GM12878 (cell line): ENCODE measurements around the gene AGTPBP1. TPM values are rescaled to one million over a fixed set of nuclear protein-coding genes. Genes with fewer than 3 reads are reported as not detected.

Source experiments
- ATAC-seq: fragments of 200-7000 bp; cut with Tn5 transposase; 3 replicates; pipeline ENCODE4 v1.9.1; 2020; ENCODE audit warnings: mild to moderate bottlenecking, moderate library complexity
- BruUV-seq: library from RNA; stranded (reverse); fragments of 400-500 nt; replicated peaks from 2 replicates; lab custom pipeline; 2021; lab: Mats Ljungman, UMichigan
- CTCF ChIA-PET: fragments of 300-600 bp; sonication (Branson Sonifier 250); formaldehyde crosslinking; extraction: SDS; loops from one replicate; lab custom pipeline; 2021; ENCODE audit warnings: inconsistent platforms; lab: Yijun Ruan, JAX
- POLR2A ChIA-PET: fragments of 350-600 bp; formaldehyde crosslinking; extraction: SDS; loops from one replicate; lab custom pipeline; 2021; ENCODE audit warnings: inconsistent platforms; lab: Charles Lee
- RAD21 ChIA-PET: fragments of 300-600 bp; sonication (Branson Sonifier 250); formaldehyde crosslinking; loops from one replicate; lab custom pipeline; 2023; ENCODE audit warnings: antibody characterized with exemption; ENCODE audit not compliant: unreplicated experiment; lab: Charles Lee
- SMC1A ChIA-PET: fragments of 300-600 bp; sonication (Branson Sonifier 250); formaldehyde crosslinking; loops from one replicate; lab custom pipeline; 2023; ENCODE audit not compliant: unreplicated experiment, uncharacterized antibody; lab: Charles Lee
- DNase-seq: peaks from one replicate; pipeline ENCODE4 v3.0.0-alpha.2; 2011; ENCODE audit warnings: low read depth, low spot score
- FAIRE-seq: peaks from 3 replicates; lab custom pipeline; 2011; peaks lifted over from hg19 to GRCh38; lab: Jason Lieb, UNC
- H2AFZ ChIP-seq: 2 replicates; pipeline ENCODE4 v1.6.0; 2011; ENCODE audit warnings: low read depth, low read length, control low read depth; ENCODE audit not compliant: control insufficient read depth
- H3K27ac ChIP-seq: 2 replicates; pipeline ENCODE4 v1.5.1; 2011; ENCODE audit warnings: control low read depth; ENCODE audit not compliant: control insufficient read depth, insufficient read depth
- H3K27me3 ChIP-seq, 2 experiments: replicated peaks in 1 of 2; 2 replicates each; pipeline versions ENCODE4 v1.6.0 to v1.6.1; 2011; ENCODE audit warnings: low read length in 1 of 2; ENCODE audit not compliant: control insufficient read depth in 2 of 2, insufficient read depth in 2 of 2
- H3K36me3 ChIP-seq, 2 experiments: 2 replicates each; pipeline ENCODE4 v1.5.1; 2011; ENCODE audit warnings: low read length in 1 of 2; ENCODE audit not compliant: control insufficient read depth in 2 of 2, insufficient read depth in 2 of 2
- H3K4me1 ChIP-seq: 2 replicates; pipeline ENCODE4 v1.6.1; 2011; ENCODE audit warnings: mild to moderate bottlenecking, low read length, moderate library complexity, mixed read lengths; ENCODE audit not compliant: control insufficient read depth, insufficient read depth
- H3K4me2 ChIP-seq: 2 replicates; pipeline ENCODE4 v1.6.0; 2011; ENCODE audit warnings: control low read depth; ENCODE audit not compliant: control insufficient read depth, insufficient read depth
- H3K4me3 ChIP-seq: fragments of 200-600 bp; sonication (generic); 2 replicates; pipeline ENCODE4 v1.5.1; 2016
- H3K79me2 ChIP-seq: 2 replicates; pipeline ENCODE4 v1.6.0; 2011; ENCODE audit warnings: low read length; ENCODE audit not compliant: control insufficient read depth, insufficient read depth
- H3K9ac ChIP-seq: 2 replicates; pipeline ENCODE4 v1.8.0; 2011; ENCODE audit warnings: low read length, control low read depth, mixed read lengths; ENCODE audit not compliant: control insufficient read depth, insufficient read depth
- H3K9me3 ChIP-seq: replicated peaks from 3 replicates; pipeline ENCODE4 v1.5.1; 2011; ENCODE audit warnings: mild to moderate bottlenecking, low read length; ENCODE audit not compliant: control insufficient read depth, insufficient read depth
- H4K20me1 ChIP-seq: 2 replicates; pipeline ENCODE4 v1.6.0; 2011; ENCODE audit not compliant: control insufficient read depth, insufficient read depth
- CREM ChIP-seq: IDR thresholded peaks from 2 replicates; pipeline ENCODE4 v1.6.1; 2014; ENCODE audit warnings: antibody characterized with exemption, low read depth
- EED ChIP-seq: sonication (generic); IDR thresholded peaks from 2 replicates; pipeline ENCODE4 v1.6.1; 2016; ENCODE audit warnings: antibody characterized with exemption, low read depth
- EGR1 ChIP-seq, 2 experiments: IDR thresholded peaks; 1 replicate in 1 of 2; 2 replicates in 1 of 2; pipeline ENCODE4 v1.6.1; 2011 to 2012; ENCODE audit warnings: low read depth in 2 of 2, low read length in 2 of 2, borderline replicate concordance in 1 of 2, mild to moderate bottlenecking in 1 of 2, moderate library complexity in 1 of 2
- ESRRA ChIP-seq: IDR thresholded peaks from 2 replicates; pipeline ENCODE4 v1.6.1; 2012; ENCODE audit warnings: mild to moderate bottlenecking, low read length, improper control_type of control experiment
- FOXK2 ChIP-seq: fragments of 450-650 bp; IDR thresholded peaks from 2 replicates; pipeline ENCODE4 v1.6.1; 2017; ENCODE audit warnings: mild to moderate bottlenecking, moderate library complexity
- GABPA ChIP-seq: IDR thresholded peaks from 2 replicates; pipeline ENCODE4 v1.6.1; 2014; ENCODE audit warnings: antibody characterized with exemption, low read depth, mild to moderate bottlenecking, inconsistent platforms
- IKZF1 ChIP-seq: fragments of 450-650 bp; conservative IDR thresholded peaks from 2 replicates; pipeline ENCODE4 v1.6.1; 2017; ENCODE audit warnings: antibody characterized with exemption, mild to moderate bottlenecking
- JUNB ChIP-seq: IDR thresholded peaks from 2 replicates; pipeline ENCODE4 v1.6.1; 2016; ENCODE audit warnings: antibody characterized with exemption, mild to moderate bottlenecking
- KLF5 ChIP-seq: fragments of 450-650 bp; IDR thresholded peaks from 2 replicates; pipeline ENCODE4 v1.6.1; 2014; ENCODE audit warnings: mild to moderate bottlenecking; ENCODE audit not compliant: partially characterized antibody
- MTA2 ChIP-seq: fragments of 450-650 bp; IDR thresholded peaks from 2 replicates; pipeline ENCODE4 v1.6.1; 2016; ENCODE audit warnings: low read depth, mild to moderate bottlenecking, moderate library complexity
- MTA3 ChIP-seq: IDR thresholded peaks from 2 replicates; pipeline ENCODE4 v1.6.1; 2012; ENCODE audit warnings: low read length, inconsistent platforms, borderline replicate concordance
- NFIC ChIP-seq: IDR thresholded peaks from 2 replicates; pipeline ENCODE4 v1.6.1; 2012; ENCODE audit warnings: low read depth, mild to moderate bottlenecking, inconsistent platforms, low read length, moderate library complexity
- SIX5 ChIP-seq: IDR thresholded peaks from 2 replicates; pipeline ENCODE4 v1.6.1; 2011; ENCODE audit warnings: mild to moderate bottlenecking, low read depth, low read length, moderate library complexity; ENCODE audit not compliant: severe bottlenecking
- SMC3 ChIP-seq: IDR thresholded peaks from 2 replicates; pipeline ENCODE4 v1.6.1; 2011; ENCODE audit warnings: low read length, improper control_type of control experiment, borderline replicate concordance
- SUZ12 ChIP-seq: fragments of 200-600 bp; sonication (generic); IDR thresholded peaks from one replicate; pipeline ENCODE4 v1.6.1; 2018; ENCODE audit warnings: antibody characterized with exemption, mild to moderate bottlenecking; ENCODE audit not compliant: unreplicated experiment
- ZBED1 ChIP-seq: IDR thresholded peaks from 2 replicates; pipeline ENCODE4 v1.6.1; 2016; ENCODE audit warnings: borderline replicate concordance
- ZNF622 ChIP-seq: fragments of 450-650 bp; IDR thresholded peaks from 2 replicates; pipeline ENCODE4 v1.6.1; 2017; ENCODE audit warnings: mild to moderate bottlenecking, inconsistent platforms
- WGBS: methylation state at CpG from one replicate; pipeline ENCODE4 v1.1.6; 2016; ENCODE audit warnings: low lambda C conversion rate; ENCODE audit not compliant: insufficient replicate concordance, insufficient coverage; ENCODE audit errors: missing lambda C conversion rate; 5-methylcytosine and 5-hydroxymethylcytosine counted together
- in situ Hi-C: fragments of 300-500 bp; cut with MboI; formaldehyde crosslinking; loops from 9 replicates; pipeline ENCODE4 v1.14.3; 2018; ENCODE audit warnings: mixed read lengths
- intact Hi-C: fragments of 100-400 bp; cut with micrococcal nuclease; formaldehyde crosslinking; loops from one replicate; pipeline ENCODE4 v1.14.2; 2022; ENCODE audit not compliant: unreplicated experiment
- polyA plus RNA-seq, 11 experiments: library from polyadenylated mRNA; depleted of rRNA in 4 of 11; unstranded in 6 of 11; stranded (reverse) in 5 of 11; fragments of >200 nt; fragmentation: Nextera tagmentation in 4 of 11; fragmentation: Illumina TruSeq in 1 of 11; extraction: Ambion mirVana in 4 of 11; extraction: Trizol in 1 of 11; gene quantifications; 1 replicate in 1 of 11; 2 replicates in 10 of 11; pipeline versions ENCODE4 v1.2.1 to v1.2.3, GENCODE V29; 2011 to 2016; ENCODE audit warnings: inconsistent platforms in 2 of 11, missing spikeins in 2 of 11, low read depth in 1 of 11
- total RNA-seq, 4 experiments: library from RNA; depleted of rRNA in 3 of 4; stranded (reverse); fragments of >200 nt in 3 of 4; fragmentation: Illumina TruSeq in 1 of 4; extraction: Trizol in 1 of 4; gene quantifications; 2 replicates each; pipeline versions ENCODE4 v1.2.1 to v1.2.3, GENCODE V29; 2013 to 2021
- TF ChIP-seq, protein P1 (sequence below): IDR thresholded peaks from 2 replicates; pipeline ENCODE4 v1.6.1; 2012; ENCODE audit warnings: low read depth, low read length, improper control_type of control experiment
- TF ChIP-seq, protein P2 (sequence below): IDR thresholded peaks from 2 replicates; pipeline ENCODE4 v1.6.1; 2011; ENCODE audit warnings: low read depth, low read length, improper control_type of control experiment, borderline replicate concordance
- TF ChIP-seq, protein P3 (sequence below): fragments of 450-650 bp; IDR thresholded peaks from 2 replicates; pipeline ENCODE4 v1.6.1; 2017; ENCODE audit warnings: mild to moderate bottlenecking, moderate library complexity
- TF ChIP-seq, protein P4 (sequence below): IDR thresholded peaks from 2 replicates; pipeline ENCODE4 v1.6.1; 2012; ENCODE audit warnings: low read length, inconsistent platforms

The AGTPBP1 gene
- total and polyA plus RNA-seq, 10 of the 15 experiments (the other 5 are each of a cell fraction or from before 2014, with no cell fraction given), result 6.1 to 35.2 (median 20.0) TPM

DNA sequence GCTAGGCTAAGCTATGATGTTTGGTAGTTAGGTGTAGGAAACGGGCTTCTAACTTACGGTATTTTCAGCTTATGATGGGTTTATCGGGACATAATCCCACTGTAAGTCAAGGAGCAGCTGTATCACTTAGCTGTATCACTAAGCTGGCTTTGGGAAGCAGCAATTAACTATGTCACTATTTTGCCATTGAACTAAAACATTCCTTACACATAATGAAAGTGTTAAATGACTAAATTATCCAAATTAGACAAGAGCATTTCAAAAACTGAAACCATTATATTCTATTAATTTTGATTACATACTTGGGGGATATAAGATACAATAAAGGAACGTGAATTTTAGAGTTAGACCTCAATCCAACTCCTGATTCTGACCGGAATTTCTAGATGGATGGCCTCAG lies 188.3 kb downstream of the AGTPBP1 start:
- 80% methylated on average over 5 of the region's 5 CpGs for WGBS
- Histone ChIP-seq H3K36me3 (no peaks in the 10 kb centered on the region), H3K27me3 (no peaks in the 10 kb centered on the region), H3K9ac (no peak overlapping the region), H3K4me3 (no peak overlapping the region), H3K27ac (no peak overlapping the region), H2AFZ (no peak overlapping the region), H3K4me1 (peaks cover 6% of the 10 kb centered on the region; the same call in 1 of the 2 replicates), H3K79me2 (no peaks in the 10 kb centered on the region), H4K20me1 (no peaks in the 10 kb centered on the region), H3K9me3 (no peaks in the 10 kb centered on the region), H3K4me2 (no peak overlapping the region)
- intact Hi-C loops (no loop called here), in situ Hi-C loops (no loop called here)
- ChIA-PET POLR2A (no interaction called here), RAD21 (no interaction called here), SMC1A (no interaction called here), CTCF (interaction anchor here (2.1 kb wide), 1 partner anchor 57 kb away, joined by 7 read pairs; no protein-coding TSS in a partner anchor)
- BruUV-seq, result no TSS peak
- ATAC-seq (peak; percentile 40; the same call in 2 of the 3 replicates), FAIRE-seq (no peak), DNase-seq (no peak)
- TF ChIP-seq, protein P1, sequence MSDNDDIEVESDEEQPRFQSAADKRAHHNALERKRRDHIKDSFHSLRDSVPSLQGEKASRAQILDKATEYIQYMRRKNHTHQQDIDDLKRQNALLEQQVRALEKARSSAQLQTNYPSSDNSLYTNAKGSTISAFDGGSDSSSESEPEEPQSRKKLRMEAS, result no peak
- TF ChIP-seq JUNB (peak; percentile 92), ESRRA (no peak), IKZF1 (no peak), FOXK2 (no peak), GABPA (no peak), MTA2 (peak; percentile 47; the same call in 1 of the 2 replicates), ZNF622 (no peak), SMC3 (no peak), KLF5 (no peak), EED (no peak), ZBED1 (no peak), SIX5 (no peak), EGR1 (IDR thresholded peaks at IDR 0.05; ENCODE audit: borderline replicate concordance in 1 of 2, low read depth in 2 of 2, low read length in 2 of 2) (no peak), MTA3 (no peak), SUZ12 (no peak), CREM (no peak), NFIC (no peak)
- TF ChIP-seq, protein P2, sequence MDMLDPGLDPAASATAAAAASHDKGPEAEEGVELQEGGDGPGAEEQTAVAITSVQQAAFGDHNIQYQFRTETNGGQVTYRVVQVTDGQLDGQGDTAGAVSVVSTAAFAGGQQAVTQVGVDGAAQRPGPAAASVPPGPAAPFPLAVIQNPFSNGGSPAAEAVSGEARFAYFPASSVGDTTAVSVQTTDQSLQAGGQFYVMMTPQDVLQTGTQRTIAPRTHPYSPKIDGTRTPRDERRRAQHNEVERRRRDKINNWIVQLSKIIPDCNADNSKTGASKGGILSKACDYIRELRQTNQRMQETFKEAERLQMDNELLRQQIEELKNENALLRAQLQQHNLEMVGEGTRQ, result no peak
- TF ChIP-seq, protein P3, sequence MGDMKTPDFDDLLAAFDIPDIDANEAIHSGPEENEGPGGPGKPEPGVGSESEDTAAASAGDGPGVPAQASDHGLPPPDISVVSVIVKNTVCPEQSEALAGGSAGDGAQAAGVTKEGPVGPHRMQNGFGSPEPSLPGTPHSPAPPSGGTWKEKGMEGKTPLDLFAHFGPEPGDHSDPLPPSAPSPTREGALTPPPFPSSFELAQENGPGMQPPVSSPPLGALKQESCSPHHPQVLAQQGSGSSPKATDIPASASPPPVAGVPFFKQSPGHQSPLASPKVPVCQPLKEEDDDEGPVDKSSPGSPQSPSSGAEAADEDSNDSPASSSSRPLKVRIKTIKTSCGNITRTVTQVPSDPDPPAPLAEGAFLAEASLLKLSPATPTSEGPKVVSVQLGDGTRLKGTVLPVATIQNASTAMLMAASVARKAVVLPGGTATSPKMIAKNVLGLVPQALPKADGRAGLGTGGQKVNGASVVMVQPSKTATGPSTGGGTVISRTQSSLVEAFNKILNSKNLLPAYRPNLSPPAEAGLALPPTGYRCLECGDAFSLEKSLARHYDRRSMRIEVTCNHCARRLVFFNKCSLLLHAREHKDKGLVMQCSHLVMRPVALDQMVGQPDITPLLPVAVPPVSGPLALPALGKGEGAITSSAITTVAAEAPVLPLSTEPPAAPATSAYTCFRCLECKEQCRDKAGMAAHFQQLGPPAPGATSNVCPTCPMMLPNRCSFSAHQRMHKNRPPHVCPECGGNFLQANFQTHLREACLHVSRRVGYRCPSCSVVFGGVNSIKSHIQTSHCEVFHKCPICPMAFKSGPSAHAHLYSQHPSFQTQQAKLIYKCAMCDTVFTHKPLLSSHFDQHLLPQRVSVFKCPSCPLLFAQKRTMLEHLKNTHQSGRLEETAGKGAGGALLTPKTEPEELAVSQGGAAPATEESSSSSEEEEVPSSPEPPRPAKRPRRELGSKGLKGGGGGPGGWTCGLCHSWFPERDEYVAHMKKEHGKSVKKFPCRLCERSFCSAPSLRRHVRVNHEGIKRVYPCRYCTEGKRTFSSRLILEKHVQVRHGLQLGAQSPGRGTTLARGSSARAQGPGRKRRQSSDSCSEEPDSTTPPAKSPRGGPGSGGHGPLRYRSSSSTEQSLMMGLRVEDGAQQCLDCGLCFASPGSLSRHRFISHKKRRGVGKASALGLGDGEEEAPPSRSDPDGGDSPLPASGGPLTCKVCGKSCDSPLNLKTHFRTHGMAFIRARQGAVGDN, result no peak
- TF ChIP-seq, protein P4, sequence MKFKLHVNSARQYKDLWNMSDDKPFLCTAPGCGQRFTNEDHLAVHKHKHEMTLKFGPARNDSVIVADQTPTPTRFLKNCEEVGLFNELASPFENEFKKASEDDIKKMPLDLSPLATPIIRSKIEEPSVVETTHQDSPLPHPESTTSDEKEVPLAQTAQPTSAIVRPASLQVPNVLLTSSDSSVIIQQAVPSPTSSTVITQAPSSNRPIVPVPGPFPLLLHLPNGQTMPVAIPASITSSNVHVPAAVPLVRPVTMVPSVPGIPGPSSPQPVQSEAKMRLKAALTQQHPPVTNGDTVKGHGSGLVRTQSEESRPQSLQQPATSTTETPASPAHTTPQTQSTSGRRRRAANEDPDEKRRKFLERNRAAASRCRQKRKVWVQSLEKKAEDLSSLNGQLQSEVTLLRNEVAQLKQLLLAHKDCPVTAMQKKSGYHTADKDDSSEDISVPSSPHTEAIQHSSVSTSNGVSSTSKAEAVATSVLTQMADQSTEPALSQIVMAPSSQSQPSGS, result 0 out of 2 replicates have a peak, but pooled peaks have one; percentile 31
